Activated T-cell treated with anti-CD3 and anti-CD28 coated beads, Interleukin-2, amount 50 U/mL, for 1 hour (primary cell): ENCODE data around the gene ANKHD1.
"Not testable (repeated sequence)": the region's sequence is repeated elsewhere in the genome, so short reads cannot be mapped to it uniquely, and the experiment has no call there.

ENCODE experiments used
- DNase-seq: peaks from one replicate; pipeline ENCODE4 v3.0.0-alpha.2; 2020

The ANKHD1 gene

DNA sequence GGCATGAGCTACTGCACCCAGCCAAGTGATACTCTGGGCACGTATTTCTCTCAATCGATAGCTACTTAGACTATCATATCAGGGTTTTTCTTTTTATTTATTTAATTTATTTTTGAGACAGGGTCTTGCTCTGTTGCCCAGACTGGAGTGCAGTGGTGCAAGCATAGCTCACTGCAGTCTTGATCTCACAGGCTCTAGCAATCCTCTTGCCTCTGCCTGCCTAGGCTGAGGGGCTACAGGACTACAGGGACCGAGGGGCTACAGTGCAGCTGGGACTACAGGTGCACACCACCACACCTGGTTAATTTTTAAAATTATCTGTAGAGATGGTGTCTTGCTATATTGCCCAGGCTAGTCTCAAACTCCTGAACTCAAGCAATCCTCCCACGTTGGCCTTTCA lies 20.3 kb upstream of the ANKHD1 start:
- no peak for DNase-seq

DNA sequence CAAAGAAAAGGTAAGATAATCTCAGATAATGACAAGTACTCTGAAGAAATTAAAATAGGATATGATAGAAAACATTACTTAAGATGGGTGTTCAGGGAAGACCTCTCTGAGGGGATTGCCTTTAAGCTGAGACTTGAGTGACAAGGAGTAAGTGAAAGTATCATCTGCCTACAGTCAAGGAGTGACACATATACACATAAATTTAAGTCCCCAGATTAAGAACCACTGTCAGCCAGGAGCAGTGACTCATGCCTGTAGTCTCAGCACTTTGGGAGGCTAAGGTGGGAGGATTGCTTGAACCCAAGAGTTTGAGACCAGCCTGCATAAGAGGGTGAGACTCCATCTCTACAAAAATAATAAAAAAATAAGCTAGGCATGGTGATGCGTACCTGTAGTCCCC lies 19.7 kb upstream of the ANKHD1 start:
- DNase-seq, result no peak

DNA sequence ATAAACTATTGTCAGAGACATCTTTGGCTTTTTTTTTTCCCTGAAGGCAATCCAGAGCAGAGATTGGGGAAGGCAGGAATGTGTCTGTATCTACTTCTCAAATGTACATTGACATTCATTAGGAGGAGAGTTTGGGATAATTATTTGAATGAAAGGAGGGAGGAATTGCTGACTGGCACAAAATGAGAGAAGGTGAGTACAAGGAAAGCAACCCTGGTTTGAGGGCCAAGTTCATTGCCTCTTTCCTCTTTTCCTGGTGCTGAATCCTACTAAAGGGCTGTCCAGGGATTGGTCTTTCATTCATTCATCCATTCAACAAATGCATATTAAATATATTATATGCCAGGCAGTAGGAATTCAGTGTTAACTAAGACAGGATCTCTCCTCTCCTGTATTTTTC lies 18.8 kb upstream of the ANKHD1 start:
- no peak for DNase-seq

DNA sequence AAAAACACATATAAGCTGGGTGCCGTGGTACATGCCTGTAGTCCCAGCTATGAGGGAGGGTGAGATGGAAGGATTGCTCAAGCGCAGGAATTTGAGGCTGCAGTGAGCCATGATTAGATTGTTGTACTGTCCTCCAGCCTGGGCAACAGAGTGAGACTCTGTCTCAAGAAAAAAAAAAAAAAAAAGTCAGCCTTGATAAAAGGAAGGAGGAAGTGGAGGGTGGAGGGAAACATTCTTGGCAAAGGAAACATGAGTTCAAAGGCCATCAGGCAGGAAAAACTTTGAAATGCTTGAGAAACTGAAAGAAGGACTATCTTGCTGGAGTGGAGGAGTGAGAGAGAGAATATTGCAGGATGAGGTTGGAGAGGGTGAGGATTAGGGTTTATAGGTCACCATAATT lies 18.3 kb upstream of the ANKHD1 start:
- no peak for DNase-seq

DNA sequence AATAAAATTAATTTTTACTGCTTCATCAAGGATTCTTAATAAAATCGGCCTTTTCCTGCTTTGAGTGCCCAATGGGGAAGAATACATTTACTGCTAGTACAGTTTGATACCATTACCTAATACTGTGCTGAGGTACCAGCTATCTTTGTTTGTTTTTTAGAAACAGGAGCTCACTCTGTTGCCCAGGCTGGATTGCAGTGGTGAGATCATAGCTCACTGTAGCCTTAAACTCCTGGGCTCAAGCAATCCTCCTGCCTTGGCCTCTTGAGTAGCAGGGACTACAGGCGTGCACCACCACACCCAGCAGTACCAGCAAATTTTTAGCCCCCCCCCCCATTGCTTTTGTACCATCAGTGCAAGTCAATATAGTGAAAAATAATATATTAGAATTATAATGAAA lies 13.6 kb upstream of the ANKHD1 start:
- DNase-seq, result no peak

DNA sequence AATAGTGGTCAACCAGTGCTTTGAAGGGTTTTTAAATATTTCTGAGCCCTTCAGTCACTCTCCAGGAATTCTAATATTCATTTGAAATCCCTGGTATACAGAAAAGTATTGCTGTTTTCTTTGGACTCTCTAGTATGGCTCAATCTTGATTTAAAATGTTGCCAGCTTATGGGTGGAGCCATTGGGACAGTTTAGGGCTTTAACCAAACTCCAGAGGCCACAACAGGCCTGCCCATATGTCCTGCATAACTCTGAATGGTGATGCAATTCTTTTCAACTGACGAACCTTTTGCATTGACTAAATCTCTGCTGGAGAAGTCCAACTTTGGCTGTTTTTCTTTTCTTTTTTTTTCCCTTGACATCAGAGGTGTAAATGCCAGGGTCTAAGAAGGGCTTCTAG lies 10.3 kb upstream of the ANKHD1 start:
- no peak for DNase-seq

DNA sequence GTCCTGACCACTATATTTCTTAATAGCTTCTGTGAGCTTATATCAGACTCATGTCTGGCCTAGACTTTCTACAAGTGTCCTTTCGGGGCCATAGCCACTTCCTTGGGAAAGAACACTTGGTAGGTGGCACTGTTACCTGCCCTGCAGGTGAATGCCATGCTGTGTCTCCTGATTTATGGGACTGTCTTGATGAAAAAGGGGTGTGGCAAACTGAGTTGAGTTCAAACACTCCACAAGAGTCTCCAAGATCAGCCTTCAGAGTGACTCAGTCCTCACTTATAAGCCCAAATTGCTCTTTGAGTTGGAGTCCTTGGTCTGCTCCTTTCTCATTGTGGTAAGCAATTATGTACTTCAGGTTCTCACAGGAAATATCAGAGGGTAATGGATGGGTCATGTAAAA lies 9.9 kb upstream of the ANKHD1 start:
- DNase-seq, result no peak

DNA sequence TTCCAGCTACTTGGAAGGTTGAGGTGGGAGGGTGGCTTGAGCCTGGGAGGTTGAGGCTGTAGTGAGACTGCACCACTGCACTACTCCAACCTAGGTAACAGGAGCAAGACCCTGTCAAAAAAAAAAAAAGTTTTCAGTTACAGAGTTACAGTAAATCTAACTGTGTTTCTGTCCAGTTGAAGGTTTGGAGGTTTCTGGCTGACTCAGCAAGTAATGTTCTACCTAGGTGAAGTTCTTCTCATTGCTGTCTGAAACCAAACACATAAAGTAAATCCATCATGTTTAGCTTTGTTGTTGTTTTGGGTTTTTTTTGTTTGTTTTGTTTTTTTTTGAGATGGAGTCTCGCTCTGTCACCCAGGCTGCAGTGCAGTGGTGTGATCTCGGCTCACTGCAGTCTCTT lies 7.9 kb upstream of the ANKHD1 start:
- no peak for DNase-seq

DNA sequence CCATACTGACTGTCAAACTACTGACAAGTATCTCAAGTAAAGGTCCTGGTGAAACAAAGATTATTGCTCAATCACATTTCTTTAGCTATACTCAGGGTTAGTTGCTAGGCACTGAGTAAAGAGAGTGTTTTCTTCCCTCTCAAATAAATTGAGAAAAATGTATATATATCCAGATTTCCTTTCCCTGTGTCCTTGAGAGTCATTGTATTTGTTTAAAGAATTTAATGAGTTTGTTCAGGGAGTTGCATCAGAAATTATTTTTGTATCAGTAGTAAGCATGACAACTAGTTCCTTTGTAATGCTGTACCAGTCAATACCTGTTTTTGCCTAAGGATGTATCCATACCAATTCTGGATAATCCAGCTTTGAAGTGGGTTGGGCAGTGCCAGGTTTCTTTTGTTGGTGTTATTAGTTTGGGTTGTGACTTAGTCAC lies 3.2 kb upstream of the ANKHD1 start:
- DNase-seq, result no peak

DNA sequence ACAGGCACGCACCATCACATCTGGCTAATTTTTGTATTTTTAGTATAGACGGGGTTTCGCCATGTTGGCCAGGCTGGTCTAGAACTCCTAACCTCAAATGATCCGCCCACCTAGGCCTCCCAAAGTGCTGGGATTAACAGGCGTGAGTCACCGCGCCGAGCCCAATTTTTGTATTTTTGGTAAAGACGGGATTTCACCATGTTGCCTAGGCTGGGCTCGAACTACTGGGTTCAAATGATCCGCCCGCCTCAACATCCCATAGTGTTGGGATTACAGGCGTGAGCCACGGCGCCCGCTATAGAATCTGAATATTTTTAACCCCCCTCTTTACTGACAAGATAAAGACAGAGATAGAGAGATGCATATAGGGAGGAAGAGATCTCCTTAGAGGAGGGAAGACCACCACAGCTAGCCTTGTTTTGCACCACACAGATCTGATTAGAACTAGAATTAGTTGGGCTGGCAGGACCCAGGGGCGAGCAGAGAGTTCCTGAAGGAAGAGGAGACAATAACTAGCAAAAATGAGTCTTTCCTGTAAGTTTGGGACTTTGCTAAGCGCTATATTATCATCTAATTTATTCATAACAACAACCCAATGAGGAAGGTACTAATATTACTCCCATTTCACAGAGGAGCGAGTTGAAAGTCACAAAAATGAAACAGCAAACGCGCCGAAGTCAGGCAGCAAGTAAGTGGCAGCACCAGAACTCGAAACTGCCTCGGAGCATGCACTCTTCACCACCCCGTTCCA lies 1.5 kb upstream of the ANKHD1 start:
- DNase-seq, result no peak

DNA sequence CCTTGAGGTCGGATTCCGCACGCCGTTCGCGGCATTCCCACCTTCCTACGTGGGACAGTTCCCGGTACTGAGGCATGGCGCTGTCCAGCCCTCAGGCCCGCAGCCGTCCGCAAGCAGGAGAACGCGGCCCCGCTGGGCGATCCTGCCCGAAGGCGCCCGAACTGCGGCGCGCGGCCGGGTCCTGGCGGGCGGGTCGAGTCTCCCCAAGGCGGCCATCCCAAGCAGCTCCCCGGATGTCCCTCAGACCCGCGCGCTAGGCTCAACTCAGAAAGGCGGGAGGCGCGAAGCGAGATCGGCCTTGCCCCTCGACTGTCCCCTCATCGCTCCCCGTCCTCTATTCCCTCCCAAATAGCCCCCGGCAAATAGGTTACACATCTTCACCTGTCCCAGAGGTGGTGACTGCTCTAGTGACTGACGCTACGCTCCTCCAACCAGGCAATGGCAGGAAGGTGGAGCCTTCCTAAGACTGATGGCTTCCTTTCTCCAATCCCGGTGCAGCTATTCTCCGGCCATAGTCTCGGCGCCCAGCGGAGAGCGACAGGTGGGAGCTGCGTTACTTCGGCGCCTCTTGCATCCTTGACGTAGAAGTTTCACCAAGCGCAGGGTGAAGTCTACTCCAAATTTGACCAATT lies 787 bp upstream of the ANKHD1 start:
- DNase-seq, result peak; percentile 85

DNA sequence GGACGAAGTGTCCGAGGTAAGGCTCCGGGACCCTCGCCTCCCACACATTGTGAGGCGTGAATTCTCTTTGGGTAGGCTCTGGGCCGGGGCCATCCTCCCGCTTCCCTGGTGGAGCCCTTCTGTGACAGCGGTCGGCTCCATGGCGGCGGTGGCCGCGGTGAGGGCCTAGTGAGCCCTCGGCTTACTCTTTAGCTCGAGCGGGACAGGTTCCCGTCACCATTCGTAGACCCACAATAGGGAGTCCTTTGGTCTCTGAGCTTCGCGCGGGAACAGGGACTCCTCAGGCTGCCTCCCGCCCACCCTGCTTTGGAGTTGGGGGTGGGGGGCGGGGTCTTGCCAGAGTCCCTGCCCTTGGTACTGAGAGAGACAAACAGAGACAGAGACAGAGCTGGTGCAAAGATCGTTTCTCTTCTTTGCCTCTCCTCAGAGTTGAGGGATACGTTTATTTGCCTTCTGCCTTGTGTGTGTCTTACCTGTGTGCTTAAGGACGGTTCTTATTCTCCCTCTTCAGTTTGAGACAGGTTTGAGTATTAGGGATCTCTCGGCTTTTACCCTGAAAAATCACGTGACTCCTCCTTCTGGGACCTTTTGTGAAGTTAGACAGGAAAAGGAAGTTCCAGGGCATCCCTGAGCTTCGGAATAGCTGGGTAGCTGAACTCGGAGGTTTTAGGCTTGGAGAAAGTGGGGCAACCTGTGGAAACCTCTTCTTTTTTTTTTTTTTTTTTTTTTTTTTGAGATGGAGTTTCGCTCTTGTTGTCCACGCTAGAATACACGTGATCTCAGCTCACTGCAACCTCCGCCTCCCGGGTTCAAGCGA lies 833 bp downstream of the ANKHD1 start:
- DNase-seq, result peak; percentile 63

DNA sequence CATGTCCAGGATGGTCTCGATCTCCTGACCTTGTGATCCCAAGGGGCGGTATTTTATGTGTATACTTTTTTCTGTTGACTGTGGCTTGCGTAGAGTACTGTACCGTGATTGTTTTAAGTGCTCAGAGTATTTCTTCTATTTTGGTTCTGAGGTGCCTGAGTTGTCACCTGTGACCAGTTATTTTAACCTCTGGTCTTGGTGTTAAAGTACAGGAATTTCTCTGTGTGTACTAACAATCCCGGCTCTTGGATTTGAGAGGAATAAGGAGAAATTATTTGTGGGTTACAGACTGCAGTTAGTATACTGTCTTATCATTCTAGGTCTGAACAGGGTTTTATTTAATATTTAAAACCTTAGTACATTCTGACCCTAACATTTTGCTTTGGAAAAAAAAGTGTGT lies 2.0 kb downstream of the ANKHD1 start:
- DNase-seq, result no peak

DNA sequence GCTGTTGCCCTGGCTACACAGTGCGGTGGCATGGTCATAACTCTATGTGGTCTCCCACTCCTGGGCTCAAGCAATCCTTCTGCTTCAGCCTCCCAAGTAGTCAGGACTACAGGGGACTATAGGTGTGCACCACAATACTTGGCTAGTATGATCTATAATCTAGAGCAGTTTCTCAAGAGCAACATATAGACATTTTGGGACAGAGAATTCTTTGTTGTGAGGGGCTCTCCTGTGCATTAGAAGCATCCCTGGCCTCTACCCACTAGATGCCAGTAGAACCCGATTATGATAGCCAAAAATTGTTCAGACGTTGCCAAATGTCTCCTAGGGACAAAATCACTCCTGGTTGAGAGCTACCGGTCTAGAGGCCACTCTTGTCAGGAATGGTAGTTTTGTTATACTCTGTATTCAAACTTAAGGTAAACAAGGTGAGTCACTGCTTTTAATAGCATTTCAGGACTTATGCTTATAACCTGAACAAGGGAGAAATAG lies 7.2 kb downstream of the ANKHD1 start:
- no peak for DNase-seq

DNA sequence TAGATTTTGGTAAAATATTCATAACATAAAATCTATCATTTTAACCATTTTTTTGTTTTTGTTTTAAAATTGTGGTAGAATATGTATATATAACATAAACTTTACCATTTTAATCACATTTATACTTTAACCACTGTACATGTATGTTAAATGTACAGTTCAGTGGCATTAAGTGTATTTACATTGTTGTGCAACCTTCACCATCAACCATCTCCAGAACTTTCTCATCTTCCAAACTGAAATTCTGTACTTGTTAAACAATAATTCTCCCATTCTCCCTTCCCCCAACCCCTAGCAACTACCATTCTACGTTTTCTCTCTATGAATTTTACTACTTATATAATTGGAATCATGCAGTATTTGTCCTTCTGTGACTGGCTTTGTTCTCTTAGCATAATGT lies 11.6 kb downstream of the ANKHD1 start:
- DNase-seq, result no peak

DNA sequence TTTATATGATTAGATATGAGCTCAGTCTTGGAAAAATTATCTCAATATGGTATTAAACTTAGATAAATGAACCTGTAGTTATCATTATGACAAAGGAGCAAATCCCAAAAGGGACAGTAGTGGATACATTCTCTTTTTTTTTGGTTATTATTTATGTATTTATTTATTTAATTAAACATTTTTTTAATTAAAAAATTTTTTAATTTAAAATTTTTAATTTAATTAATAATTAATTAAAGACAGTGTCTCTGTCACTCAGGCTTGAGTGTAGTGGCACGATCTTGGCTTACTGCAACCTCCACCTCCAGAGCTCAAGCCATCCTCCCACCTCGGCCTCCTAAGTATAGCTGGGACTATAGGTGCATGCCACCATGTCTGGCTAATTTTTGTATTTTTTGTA lies 15.6 kb downstream of the ANKHD1 start:
- no peak for DNase-seq

DNA sequence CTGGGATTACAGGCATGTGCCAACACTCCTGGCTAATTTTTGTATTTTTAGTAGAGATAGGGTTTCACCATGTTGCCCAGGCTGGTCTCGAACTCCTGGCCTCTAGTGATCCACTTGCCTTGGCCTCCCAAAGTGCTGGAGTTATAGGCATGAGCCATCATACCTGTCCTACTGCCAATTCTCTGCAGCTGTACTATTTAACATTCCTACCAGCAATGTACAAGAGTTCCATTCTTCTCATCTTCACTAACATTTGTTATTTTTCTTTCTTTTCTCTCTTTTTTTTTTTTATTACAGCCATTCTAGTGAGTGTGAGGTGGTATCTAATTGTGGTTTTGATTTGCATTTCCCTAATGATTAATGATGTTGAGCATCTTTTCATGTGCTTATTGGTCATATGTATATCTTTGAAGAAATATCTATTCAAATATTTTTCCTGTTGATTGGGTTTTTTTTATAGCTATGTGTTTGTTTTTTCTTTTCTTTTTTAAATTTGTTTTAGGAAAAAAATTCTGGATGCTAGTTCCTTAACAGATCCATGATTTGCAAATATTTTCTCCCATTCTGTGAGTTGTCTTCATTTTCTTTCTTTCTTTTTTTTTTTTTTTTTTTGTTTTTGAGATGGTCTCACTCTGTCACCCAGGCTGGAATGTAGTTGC lies 17.4 kb downstream of the ANKHD1 start:
- DNase-seq, result no peak

DNA sequence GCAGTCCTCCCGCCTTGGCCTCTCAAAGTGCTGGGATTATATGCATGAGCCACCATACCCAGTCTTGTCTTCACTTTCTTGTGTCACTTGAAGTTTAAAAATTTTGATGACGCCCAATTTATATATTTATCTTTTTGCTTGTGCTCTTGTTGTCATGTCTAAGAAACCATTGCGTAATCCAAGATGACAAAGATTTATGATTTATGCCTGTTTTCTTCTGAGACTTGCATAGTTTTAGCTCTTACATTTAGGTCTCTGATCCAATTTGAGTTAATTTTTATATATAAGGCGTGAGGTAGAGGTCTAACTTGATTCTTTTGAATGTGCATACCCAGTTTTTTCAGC lies 18.6 kb downstream of the ANKHD1 start:
- no peak for DNase-seq

DNA sequence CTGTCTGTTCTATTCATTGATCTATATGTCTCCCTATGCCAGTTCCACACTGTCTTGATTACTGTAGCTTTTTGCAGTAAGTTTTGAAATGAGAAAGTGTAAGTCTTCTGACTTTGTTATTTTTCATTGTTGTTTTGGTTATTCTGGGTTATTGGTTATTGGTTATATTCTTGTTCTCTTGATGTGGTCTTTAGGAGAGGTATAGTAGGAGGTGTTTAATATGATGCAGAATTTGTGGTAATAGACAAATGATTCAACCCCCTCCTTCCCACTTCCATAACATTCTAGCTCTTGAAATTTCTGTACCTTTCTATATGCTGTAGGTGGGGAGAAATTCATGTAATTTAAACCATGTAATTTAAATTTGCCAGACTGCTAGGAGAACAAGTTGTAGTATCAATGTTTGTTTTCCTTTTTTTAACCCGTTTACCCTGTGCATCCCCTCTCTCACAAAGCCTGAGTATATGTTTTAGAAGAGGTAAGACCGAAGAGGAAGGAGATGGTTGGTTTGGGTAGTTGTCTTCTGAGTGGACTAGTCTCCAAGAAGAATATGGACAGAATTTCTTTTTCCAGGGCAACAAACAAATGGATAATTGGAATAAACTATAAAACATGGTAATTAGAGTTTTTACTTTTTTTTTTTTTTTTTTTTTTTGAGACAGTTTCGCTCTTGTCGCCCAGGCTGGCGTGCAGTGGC lies 19.2 kb downstream of the ANKHD1 start:
- DNase-seq, result no peak

DNA sequence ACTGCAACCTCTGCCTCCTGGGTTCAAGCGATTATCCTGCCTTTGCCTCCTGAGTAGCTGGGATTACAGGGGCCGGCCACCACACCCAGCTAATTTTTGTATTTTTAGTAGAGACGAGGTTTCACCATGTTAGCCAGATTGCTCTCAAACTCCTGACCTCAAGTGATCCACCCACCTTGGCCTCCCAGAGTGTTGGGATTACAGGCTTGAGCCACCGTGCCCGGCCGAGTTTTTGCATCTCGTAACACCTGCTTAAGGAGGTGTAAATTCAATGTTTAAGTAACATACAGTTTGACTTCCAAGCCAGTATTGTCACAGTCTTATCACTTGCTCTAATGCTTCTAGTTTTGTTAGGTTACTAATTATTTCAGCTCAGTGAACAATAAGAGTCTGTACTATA lies 19.7 kb downstream of the ANKHD1 start:
- not testable (repeated sequence) for DNase-seq

DNA sequence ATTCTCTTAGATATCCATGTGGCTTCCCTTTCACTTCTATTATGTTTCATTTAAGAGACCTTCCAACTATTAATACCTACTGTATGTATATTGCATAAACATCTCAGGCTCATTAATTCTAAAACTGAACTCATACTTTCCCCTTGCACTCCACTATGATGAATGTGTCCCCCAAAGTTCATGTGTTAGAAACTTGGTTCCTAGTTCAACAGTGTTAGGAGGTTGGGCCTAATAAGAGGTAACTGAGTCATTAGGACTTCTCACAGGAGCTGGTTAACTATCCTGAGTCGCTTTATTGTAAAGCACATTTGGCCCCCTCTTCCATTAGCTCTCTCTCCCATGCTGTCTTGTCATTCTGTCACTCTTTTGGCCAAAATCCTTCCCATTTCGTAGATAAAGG lies 22.0 kb downstream of the ANKHD1 start:
- no peak for DNase-seq

DNA sequence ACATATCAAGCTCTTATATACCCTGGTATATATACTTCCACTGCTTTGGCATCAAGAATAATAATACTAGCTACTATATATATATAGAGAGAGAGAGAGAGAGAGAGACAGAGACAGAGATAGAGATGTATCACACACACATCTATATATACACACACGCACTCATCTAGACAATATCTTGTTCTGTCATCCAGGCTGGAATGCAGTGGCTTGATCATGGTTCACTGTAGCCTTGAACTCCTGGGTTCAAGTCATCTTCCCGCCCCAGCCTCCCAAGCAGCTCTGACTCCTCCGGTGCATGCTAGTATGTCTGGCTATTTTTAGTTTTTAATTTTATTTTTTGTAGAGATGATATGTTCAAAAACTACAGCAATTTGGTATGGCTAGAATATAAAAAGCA lies 22.5 kb downstream of the ANKHD1 start:
- DNase-seq, result no peak

DNA sequence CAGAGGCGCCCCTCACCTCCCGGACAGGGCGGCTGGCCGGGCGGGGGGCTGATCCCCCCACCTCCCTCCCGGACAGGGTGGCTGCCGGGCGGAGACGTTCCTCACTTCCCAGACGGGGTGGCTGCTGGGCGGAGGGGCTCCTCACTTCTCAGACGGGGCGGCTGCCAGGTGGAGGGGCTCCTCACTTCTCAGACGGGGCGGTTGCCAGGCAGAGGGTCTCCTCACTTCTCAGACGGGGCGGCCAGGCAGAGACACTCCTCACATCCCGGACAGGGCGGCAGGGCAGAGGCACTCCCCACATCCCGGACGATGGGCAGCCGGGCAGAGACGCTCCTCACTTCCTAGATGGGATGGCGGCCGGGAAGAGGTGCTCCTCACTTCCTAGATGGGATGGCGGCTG lies 26.1 kb downstream of the ANKHD1 start:
- not testable (repeated sequence) for DNase-seq
